GM12878 (cell line): Measurements from ENCODE around the gene IKZF1.
A peak's percentile ranks its signal among the peaks of the same experiment; 100 is the strongest.

Source experiments
- CBFB ChIP-seq: IDR thresholded peaks from 2 replicates; pipeline ENCODE4 v1.6.1; 2016; ENCODE audit warnings: antibody characterized with exemption, low read depth
- CHD1 ChIP-seq: IDR thresholded peaks from 2 replicates; pipeline ENCODE4 v1.6.1; 2012; ENCODE audit warnings: low read depth, low read length, improper control_type of control experiment
- E2F4 ChIP-seq: IDR thresholded peaks from 2 replicates; pipeline ENCODE4 v1.6.1; 2012; ENCODE audit warnings: low read depth, low read length, improper control_type of control experiment
- JUND ChIP-seq: IDR thresholded peaks from 2 replicates; pipeline ENCODE4 v1.6.1; 2012; ENCODE audit warnings: low read depth, mild to moderate bottlenecking, low read length, improper control_type of control experiment, moderate library complexity
- MAX ChIP-seq: IDR thresholded peaks from 2 replicates; pipeline ENCODE4 v1.6.1; 2012; ENCODE audit warnings: low read depth, low read length, improper control_type of control experiment
- ZBTB40 ChIP-seq: fragments of 450-650 bp; IDR thresholded peaks from 2 replicates; pipeline ENCODE4 v1.6.1; 2016; ENCODE audit warnings: mild to moderate bottlenecking, moderate library complexity, borderline replicate concordance
- TF ChIP-seq, protein P1 (sequence below), 3 experiments: IDR thresholded peaks in 2 of 3; conservative IDR thresholded peaks in 1 of 3; 2 replicates each; pipeline ENCODE4 v1.5.1; 2011; ENCODE audit warnings: low read depth in 3 of 3, low read length in 3 of 3, mild to moderate bottlenecking in 3 of 3, control low read depth in 2 of 3, moderate library complexity in 2 of 3, inconsistent platforms in 1 of 3, mixed read lengths in 1 of 3; ENCODE audit not compliant: control insufficient read depth in 2 of 3, insufficient read depth in 1 of 3; ENCODE audit errors: extremely low read depth in 1 of 3

DNA sequence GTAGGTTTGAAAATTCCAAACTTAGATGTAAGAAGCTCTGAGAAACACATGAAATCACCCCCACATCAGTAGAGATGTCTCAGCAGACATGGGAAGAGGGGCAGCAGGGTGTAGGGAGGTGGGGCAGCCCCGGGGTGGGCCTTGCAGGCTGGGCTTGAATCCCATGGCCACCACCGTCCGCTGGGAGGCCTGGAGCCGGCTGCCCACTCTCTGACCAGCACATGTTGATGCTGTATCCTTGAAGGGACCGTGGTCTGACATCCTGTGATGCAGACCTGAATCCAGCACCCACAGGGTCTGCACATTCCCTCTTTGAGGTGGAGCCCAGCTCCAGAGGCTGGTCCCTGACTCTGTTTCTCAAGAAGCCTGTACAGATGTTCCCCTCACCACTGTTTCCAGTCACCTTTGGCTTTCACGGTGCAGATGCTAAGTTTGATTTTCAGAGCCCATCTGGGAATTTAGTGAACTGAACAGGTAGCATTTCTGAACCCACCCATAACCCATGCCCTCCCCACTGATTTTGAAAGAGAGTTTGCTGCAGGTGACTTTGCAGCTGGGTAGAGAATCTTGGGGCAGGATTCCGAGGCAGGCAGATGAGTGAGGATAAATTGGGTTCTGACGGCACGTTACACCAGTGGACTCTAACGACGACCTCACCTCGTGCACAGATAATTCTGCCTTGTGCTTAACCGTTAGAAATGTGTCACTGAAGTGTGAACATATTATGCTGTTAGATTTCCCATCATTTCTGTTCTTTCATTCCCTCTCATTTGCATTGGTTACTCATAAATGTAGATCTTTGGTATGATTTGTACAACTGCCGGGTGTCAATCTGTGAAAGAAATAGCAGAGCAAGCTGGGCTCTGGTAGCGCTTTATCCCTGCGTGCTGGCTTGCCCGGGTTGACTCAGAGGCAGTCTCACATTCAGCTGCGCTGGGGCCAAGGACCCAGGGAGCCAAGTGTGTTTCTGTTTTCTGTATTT is 45.7 kb downstream of the IKZF1 start:
- TF ChIP-seq E2F4 (no peak), CBFB (no peak), MAX (peak; percentile 72), ZBTB40 (no peak), CHD1 (no peak), JUND (0 out of 2 replicates have a peak, but pooled peaks have one; percentile 29)
- TF ChIP-seq, protein P1, sequence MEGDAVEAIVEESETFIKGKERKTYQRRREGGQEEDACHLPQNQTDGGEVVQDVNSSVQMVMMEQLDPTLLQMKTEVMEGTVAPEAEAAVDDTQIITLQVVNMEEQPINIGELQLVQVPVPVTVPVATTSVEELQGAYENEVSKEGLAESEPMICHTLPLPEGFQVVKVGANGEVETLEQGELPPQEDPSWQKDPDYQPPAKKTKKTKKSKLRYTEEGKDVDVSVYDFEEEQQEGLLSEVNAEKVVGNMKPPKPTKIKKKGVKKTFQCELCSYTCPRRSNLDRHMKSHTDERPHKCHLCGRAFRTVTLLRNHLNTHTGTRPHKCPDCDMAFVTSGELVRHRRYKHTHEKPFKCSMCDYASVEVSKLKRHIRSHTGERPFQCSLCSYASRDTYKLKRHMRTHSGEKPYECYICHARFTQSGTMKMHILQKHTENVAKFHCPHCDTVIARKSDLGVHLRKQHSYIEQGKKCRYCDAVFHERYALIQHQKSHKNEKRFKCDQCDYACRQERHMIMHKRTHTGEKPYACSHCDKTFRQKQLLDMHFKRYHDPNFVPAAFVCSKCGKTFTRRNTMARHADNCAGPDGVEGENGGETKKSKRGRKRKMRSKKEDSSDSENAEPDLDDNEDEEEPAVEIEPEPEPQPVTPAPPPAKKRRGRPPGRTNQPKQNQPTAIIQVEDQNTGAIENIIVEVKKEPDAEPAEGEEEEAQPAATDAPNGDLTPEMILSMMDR (IDR thresholded peaks at IDR 0.05 in 2 of 3, conservative IDR thresholded peaks at IDR 0.05 in 1 of 3; ENCODE audit: control insufficient read depth in 2 of 3, extremely low read depth in 1 of 3, insufficient read depth in 1 of 3, low read depth in 3 of 3, low read length in 3 of 3) = no peak
